Endodermal cell (in vitro differentiated cells): ENCODE results near the gene TRIP4. TPM values are rescaled to one million over a fixed set of nuclear protein-coding genes. Genes with fewer than 3 reads are reported as not detected.
A peak's percentile ranks its signal among the peaks of the same experiment; 100 is the strongest.

Experiments used
- DNase-seq: peaks from one replicate; pipeline ENCODE4 v3.0.0-alpha.2; 2017
- H3K27ac ChIP-seq: 2 replicates; pipeline ENCODE4 v1.5.1; 2013; ENCODE audit warnings: mild to moderate bottlenecking, low read depth, low read length, moderate library complexity
- H3K27me3 ChIP-seq: 2 replicates; pipeline ENCODE4 v1.6.1; 2013; ENCODE audit warnings: mild to moderate bottlenecking, low read length, moderate library complexity; ENCODE audit not compliant: insufficient read depth, control insufficient read depth, poor library complexity, severe bottlenecking
- H3K36me3 ChIP-seq: 2 replicates; pipeline ENCODE4 v1.7.0; 2013; ENCODE audit warnings: mild to moderate bottlenecking, low read length, moderate library complexity; ENCODE audit not compliant: control insufficient read depth, insufficient read depth
- H3K4me1 ChIP-seq: one replicate; pipeline ENCODE4 v1.7.0; 2013; ENCODE audit warnings: low read length; ENCODE audit not compliant: control insufficient read depth, insufficient read depth
- H3K4me3 ChIP-seq: 2 replicates; pipeline ENCODE4 v1.5.1; 2013; ENCODE audit warnings: mild to moderate bottlenecking, low read length, moderate library complexity
- H3K9ac ChIP-seq: 2 replicates; pipeline ENCODE4 v1.6.1; 2013; ENCODE audit warnings: mild to moderate bottlenecking, low read length, moderate library complexity; ENCODE audit not compliant: poor library complexity, severe bottlenecking; ENCODE audit errors: extremely low read depth
- H3K9me3 ChIP-seq: 2 replicates; pipeline ENCODE4 v1.6.1; 2013; ENCODE audit warnings: mild to moderate bottlenecking, low read length, moderate library complexity; ENCODE audit not compliant: control insufficient read depth
- H3K27ac Mint-ChIP-seq: 2 replicates; pipeline ENCODE4 v1.8.0; 2020; ENCODE audit warnings: mixed read lengths
- H3K27me3 Mint-ChIP-seq: 2 replicates; pipeline ENCODE4 v1.8.0; 2021; ENCODE audit warnings: mild to moderate bottlenecking, mixed read lengths; ENCODE audit not compliant: insufficient read depth
- H3K36me3 Mint-ChIP-seq: 2 replicates; pipeline ENCODE4 v1.8.0; 2020; ENCODE audit warnings: low read depth, mixed read lengths
- H3K4me1 Mint-ChIP-seq: 2 replicates; pipeline ENCODE4 v1.8.0; 2020; ENCODE audit warnings: mixed read lengths
- H3K4me3 Mint-ChIP-seq: 2 replicates; pipeline ENCODE4 v1.8.0; 2020; ENCODE audit warnings: mild to moderate bottlenecking, moderate library complexity, mixed read lengths
- H3K9me3 Mint-ChIP-seq: 2 replicates; pipeline ENCODE4 v1.8.0; 2020; ENCODE audit warnings: mild to moderate bottlenecking, mixed read lengths
- WGBS, 2 experiments: methylation state at CpG; one replicate each; pipeline versions ENCODE4 v1.1.5 to v1.1.7; 2013; ENCODE audit warnings: missing lambda C conversion rate in 2 of 2, mixed read lengths in 1 of 2; ENCODE audit not compliant: insufficient coverage in 1 of 2, insufficient read length in 1 of 2; 5-methylcytosine and 5-hydroxymethylcytosine counted together
- total RNA-seq, 2 donors: library from RNA; stranded (reverse); fragmentation: NEBNext Ultra II Directional in 1 of 2; extraction: Animal tissue kit (Norgen Biotek cat#: 25700) in 1 of 2; gene quantifications; 2 replicates in 1 of 2; 3 replicates in 1 of 2; pipeline ENCODE4 v1.2.1, GENCODE V29; 2021
- TF ChIP-seq, protein P1 (sequence below): fragments of 200-600 bp; sonication (generic); conservative IDR thresholded peaks from 2 replicates; pipeline ENCODE4 v1.5.0; 2021; ENCODE audit warnings: antibody characterized with exemption, mild to moderate bottlenecking

The TRIP4 gene
- total RNA-seq, 2 donors from 2014 or later: 26.5 to 29.1 TPM

DNA sequence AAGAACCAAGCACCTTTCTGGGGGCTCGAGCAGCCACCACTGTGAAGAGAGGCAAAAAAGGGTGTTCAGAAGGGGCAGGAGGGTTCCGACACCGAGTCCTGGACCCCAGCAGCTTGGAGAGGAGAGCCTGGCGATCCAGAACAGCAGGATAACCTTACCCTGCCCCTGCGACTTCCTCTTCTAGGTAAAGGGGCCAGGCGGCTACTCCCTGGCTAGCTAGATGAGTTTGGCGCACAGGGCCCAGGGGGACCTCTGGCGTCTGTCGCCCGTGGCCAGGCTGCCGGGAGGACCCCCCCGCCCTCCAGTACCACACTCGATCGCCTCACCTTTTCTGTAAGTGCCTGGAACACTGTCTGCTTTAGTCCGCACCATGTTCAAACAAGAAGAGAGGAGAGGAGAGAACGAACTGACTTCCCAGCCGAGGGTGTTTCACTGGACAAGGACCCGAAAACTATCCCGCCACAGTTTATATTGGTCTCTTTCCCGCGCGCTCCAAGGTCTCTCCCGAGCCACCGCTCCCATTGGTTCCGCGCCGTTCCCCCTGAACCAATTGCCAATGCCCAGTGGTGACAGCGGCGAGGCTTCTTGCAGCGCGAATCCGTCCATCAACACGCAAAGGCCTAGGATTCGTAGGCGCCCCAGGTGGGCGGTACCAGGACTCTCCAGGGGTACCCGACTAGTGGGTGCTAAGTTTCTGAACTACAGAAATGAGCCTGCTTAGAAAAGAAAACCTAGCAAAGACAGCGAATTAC, 6.5 kb upstream of the TRIP4 start, which contains the start of gene PCLAF:
PCLAF (minus strand) TSS at position 442 of the 752 bp plus-strand sequence; CDS start at position 372, 70 bp downstream.
- Mint-ChIP-seq H3K27ac (peak within 1 kb of the TSS; percentile 81), H3K4me1 (peaks cover 6% of the 10 kb centered on the region), H3K4me3 (peak within 1 kb of the TSS; percentile 82), H3K36me3 (peaks cover 6% of the 10 kb centered on the region), H3K9me3 (no peaks in the 10 kb centered on the region), H3K27me3 (peaks cover 54% of the 10 kb centered on the region)
- WGBS, 2 experiments: 1 to 2% methylated on average over 26 to 38 of the region's 38 CpGs
- no peaks in the 10 kb centered on the region for H3K27me3 ChIP-seq
- H3K9me3 ChIP-seq: no peaks in the 10 kb centered on the region
- peak within 1 kb of the TSS; percentile 75 for H3K9ac ChIP-seq
- TF ChIP-seq, protein P1, sequence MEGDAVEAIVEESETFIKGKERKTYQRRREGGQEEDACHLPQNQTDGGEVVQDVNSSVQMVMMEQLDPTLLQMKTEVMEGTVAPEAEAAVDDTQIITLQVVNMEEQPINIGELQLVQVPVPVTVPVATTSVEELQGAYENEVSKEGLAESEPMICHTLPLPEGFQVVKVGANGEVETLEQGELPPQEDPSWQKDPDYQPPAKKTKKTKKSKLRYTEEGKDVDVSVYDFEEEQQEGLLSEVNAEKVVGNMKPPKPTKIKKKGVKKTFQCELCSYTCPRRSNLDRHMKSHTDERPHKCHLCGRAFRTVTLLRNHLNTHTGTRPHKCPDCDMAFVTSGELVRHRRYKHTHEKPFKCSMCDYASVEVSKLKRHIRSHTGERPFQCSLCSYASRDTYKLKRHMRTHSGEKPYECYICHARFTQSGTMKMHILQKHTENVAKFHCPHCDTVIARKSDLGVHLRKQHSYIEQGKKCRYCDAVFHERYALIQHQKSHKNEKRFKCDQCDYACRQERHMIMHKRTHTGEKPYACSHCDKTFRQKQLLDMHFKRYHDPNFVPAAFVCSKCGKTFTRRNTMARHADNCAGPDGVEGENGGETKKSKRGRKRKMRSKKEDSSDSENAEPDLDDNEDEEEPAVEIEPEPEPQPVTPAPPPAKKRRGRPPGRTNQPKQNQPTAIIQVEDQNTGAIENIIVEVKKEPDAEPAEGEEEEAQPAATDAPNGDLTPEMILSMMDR: peak; percentile 18
- H3K4me3 ChIP-seq: peak within 1 kb of the TSS; percentile 90
- peaks cover 13% of the 10 kb centered on the region for H3K36me3 ChIP-seq
- peak; percentile 98 for DNase-seq
- no peaks in the 10 kb centered on the region for H3K4me1 ChIP-seq
- H3K27ac ChIP-seq: no peak within 1 kb of the TSS

DNA sequence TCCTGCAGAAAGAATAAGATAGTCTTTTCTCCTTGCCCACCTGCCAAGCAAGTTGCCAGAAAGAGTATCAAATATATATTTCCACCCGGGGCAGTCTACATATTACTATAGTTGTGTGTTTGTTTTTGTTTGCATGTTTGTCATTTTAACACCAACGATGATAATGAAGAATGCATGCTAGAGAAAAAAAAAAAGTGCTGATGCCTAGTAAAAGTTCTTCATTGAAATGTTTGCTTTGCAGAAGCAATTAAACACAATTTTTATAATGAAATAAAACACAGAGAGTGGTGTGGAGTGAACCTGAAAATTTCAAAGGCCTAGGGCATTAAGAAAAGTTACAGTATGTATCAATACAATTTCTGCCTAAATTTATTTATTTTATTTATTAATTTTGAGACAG, 3.9 kb upstream of the TRIP4 start:
- TF ChIP-seq, protein P1: no peak
- no peaks in the 10 kb centered on the region for H3K27me3 ChIP-seq
- H3K9me3 ChIP-seq: no peaks in the 10 kb centered on the region
- WGBS, 2 experiments: 91% methylated on average over 2 of the region's 2 CpGs; no CpG with 5 or more reads in 1 of the 2 experiments
- no peak for DNase-seq
- Mint-ChIP-seq H3K4me1 (peaks cover 8% of the 10 kb centered on the region), H3K36me3 (peaks cover 6% of the 10 kb centered on the region), H3K9me3 (no peaks in the 10 kb centered on the region), H3K4me3 (no peak overlapping the region), H3K27me3 (peaks cover 59% of the 10 kb centered on the region), H3K27ac (no peak overlapping the region)
- H3K9ac ChIP-seq: no peak overlapping the region
- no peak overlapping the region for H3K27ac ChIP-seq
- no peak overlapping the region for H3K4me3 ChIP-seq
- H3K36me3 ChIP-seq: peaks cover under 1% of the 10 kb centered on the region
- no peaks in the 10 kb centered on the region for H3K4me1 ChIP-seq

DNA sequence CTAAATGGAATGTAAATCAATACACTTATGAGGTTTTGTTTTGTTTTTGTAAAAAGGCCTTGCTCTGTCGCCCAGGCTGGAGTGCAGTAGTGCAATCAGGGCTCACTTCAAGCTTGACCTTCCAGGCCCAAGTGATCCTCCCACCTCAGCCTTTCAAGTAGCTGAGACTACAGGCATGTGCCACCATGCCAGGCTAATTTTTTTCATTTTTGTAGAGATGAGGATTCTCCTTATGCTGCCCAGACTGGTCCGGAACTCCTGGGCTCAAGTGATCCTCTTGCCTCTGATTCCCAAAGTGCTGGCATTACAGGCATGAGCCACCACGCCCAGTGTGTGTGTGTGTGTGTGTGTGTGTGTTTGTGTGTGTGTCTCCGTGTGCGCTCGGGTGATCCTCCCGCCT, 1.3 kb upstream of the TRIP4 start:
- Mint-ChIP-seq H3K27me3 (peaks cover 49% of the 10 kb centered on the region), H3K4me3 (no peak overlapping the region), H3K4me1 (peaks cover 9% of the 10 kb centered on the region), H3K36me3 (peaks cover 11% of the 10 kb centered on the region), H3K9me3 (no peaks in the 10 kb centered on the region), H3K27ac (no peak overlapping the region)
- no peak overlapping the region for H3K9ac ChIP-seq
- H3K36me3 ChIP-seq: peaks cover 5% of the 10 kb centered on the region
- H3K27ac ChIP-seq: no peak overlapping the region
- no peaks in the 10 kb centered on the region for H3K9me3 ChIP-seq
- no peaks in the 10 kb centered on the region for H3K4me1 ChIP-seq
- no peak for DNase-seq
- no peaks in the 10 kb centered on the region for H3K27me3 ChIP-seq
- H3K4me3 ChIP-seq: no peak overlapping the region
- 99 to 100% methylated on average over 1 to 5 of the region's 7 CpGs for WGBS, 2 experiments
- TF ChIP-seq, protein P1: no peak
